ENCODE results near the gene HSPA12B. TPM values are rescaled to one million over a fixed set of nuclear protein-coding genes. Genes with fewer than 3 reads are reported as not detected.
A peak's percentile ranks its signal among the peaks of the same experiment; 100 is the strongest.

Gene HSPA12B
- total and polyA plus RNA-seq, 2 donors from 2014 or later = 8.7 to 18.9 TPM

- H3K4me1 ChIP-seq (ENCODE audit: control insufficient read depth in 2 of 3, insufficient read depth in 2 of 3, low read depth in 1 of 3, low read length in 3 of 3) = peaks cover 0 to 4% (median 3%) of the 10 kb centered on the region in 3 donors
- no peaks in the 10 kb centered on the region for H3K9me3 ChIP-seq (ENCODE audit: control insufficient read depth in 2 of 3, insufficient read depth in 1 of 3, low read length in 3 of 3)
- no peak for TF ChIP-seq CTCF (IDR thresholded peaks at IDR 0.05; ENCODE audit: borderline replicate concordance, extremely low read depth, insufficient read depth)
- H3K9ac ChIP-seq (ENCODE audit: low read length in 3 of 3) = no peak overlapping the region
- no peaks in the 10 kb centered on the region for H3K27me3 ChIP-seq (ENCODE audit: control insufficient read depth, insufficient read depth, low read length)
- no peak overlapping the region for H3K27ac ChIP-seq (ENCODE audit: low read depth in 2 of 2, low read length in 2 of 2)
- no peaks in the 10 kb centered on the region for H3K36me3 ChIP-seq (ENCODE audit: control insufficient read depth in 2 of 3, insufficient read depth in 3 of 3, low read length in 3 of 3)
- H3K4me3 ChIP-seq (ENCODE audit: low read length in 3 of 3) = no peak overlapping the region
- no peak for FAIRE-seq
- DNase-seq = no peak
- intact Hi-C loops (cut with DNase I) = no loop called here
Observed at GRCh38 chr20:3690413-3690812, 42.1 kb upstream of the HSPA12B start.

GRCh38 chr20:3691306-3691705, 41.2 kb upstream of the HSPA12B start:
- Histone ChIP-seq H3K4me3 (ENCODE audit: low read length in 3 of 3) (no peak overlapping the region), H3K4me1 (ENCODE audit: control insufficient read depth in 2 of 3, insufficient read depth in 2 of 3, low read depth in 1 of 3, low read length in 3 of 3) (peaks cover 0 to 4% (median 3%) of the 10 kb centered on the region in 3 donors), H3K9ac (ENCODE audit: low read length in 3 of 3) (no peak overlapping the region), H3K27ac (ENCODE audit: low read depth in 2 of 2, low read length in 2 of 2) (no peak overlapping the region), H3K36me3 (ENCODE audit: control insufficient read depth in 2 of 3, insufficient read depth in 3 of 3, low read length in 3 of 3) (no peaks in the 10 kb centered on the region), H3K9me3 (ENCODE audit: control insufficient read depth in 2 of 3, insufficient read depth in 1 of 3, low read length in 3 of 3) (no peaks in the 10 kb centered on the region), H3K27me3 (ENCODE audit: control insufficient read depth, insufficient read depth, low read length) (no peaks in the 10 kb centered on the region)
- no peak for TF ChIP-seq CTCF (IDR thresholded peaks at IDR 0.05; ENCODE audit: borderline replicate concordance, extremely low read depth, insufficient read depth)
- intact Hi-C loops (cut with DNase I) = no loop called here
- no peak for FAIRE-seq
- DNase-seq = peak in 1 of 5 donors; percentile 76

DNA sequence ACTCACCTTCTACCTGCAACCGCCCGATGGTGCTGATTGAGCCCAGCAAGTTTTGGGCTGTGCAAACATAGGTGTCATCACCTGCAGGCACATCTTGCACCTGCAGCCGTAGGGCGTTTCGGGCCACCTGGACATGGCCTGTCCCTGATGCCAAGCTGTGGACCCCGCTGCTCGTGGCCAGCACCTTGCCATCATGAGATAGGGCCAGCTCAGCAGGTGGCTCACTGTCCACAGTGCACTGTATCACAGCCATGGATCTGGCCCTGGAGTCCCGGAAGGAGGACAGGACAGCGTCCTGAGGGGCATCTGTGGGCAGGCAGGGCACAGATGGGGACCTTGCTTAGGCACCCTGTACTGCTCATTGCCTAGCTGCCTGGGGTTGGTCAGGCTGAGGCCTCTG, 40.6 kb upstream of the HSPA12B start:
- H3K4me1 ChIP-seq (ENCODE audit: control insufficient read depth in 2 of 3, insufficient read depth in 2 of 3, low read depth in 1 of 3, low read length in 3 of 3) = no peaks in the 10 kb centered on the region
- no peak overlapping the region for H3K4me3 ChIP-seq (ENCODE audit: low read length in 3 of 3)
- no peak for TF ChIP-seq CTCF (IDR thresholded peaks at IDR 0.05; ENCODE audit: borderline replicate concordance, extremely low read depth, insufficient read depth)
- H3K9ac ChIP-seq (ENCODE audit: low read length in 3 of 3) = no peak overlapping the region
- no peaks in the 10 kb centered on the region for H3K9me3 ChIP-seq (ENCODE audit: control insufficient read depth in 2 of 3, insufficient read depth in 1 of 3, low read length in 3 of 3)
- DNase-seq (peak in 1 of 5 donors; percentile 63), FAIRE-seq (no peak)
- H3K27me3 ChIP-seq (ENCODE audit: control insufficient read depth, insufficient read depth, low read length) = no peaks in the 10 kb centered on the region
- no peak overlapping the region for H3K27ac ChIP-seq (ENCODE audit: low read depth in 2 of 2, low read length in 2 of 2)
- H3K36me3 ChIP-seq (ENCODE audit: control insufficient read depth in 2 of 3, insufficient read depth in 3 of 3, low read length in 3 of 3) = no peaks in the 10 kb centered on the region
- intact Hi-C loops (cut with DNase I) = no loop called here

- intact Hi-C loops (cut with DNase I) = no loop called here
- Histone ChIP-seq H3K27me3 (ENCODE audit: control insufficient read depth, insufficient read depth, low read length) (no peaks in the 10 kb centered on the region), H3K9ac (ENCODE audit: low read length in 3 of 3) (no peak overlapping the region), H3K27ac (ENCODE audit: low read depth in 2 of 2, low read length in 2 of 2) (no peak overlapping the region), H3K36me3 (ENCODE audit: control insufficient read depth in 2 of 3, insufficient read depth in 3 of 3, low read length in 3 of 3) (no peaks in the 10 kb centered on the region), H3K9me3 (ENCODE audit: control insufficient read depth in 2 of 3, insufficient read depth in 1 of 3, low read length in 3 of 3) (no peaks in the 10 kb centered on the region), H3K4me3 (ENCODE audit: low read length in 3 of 3) (no peak overlapping the region), H3K4me1 (ENCODE audit: control insufficient read depth in 2 of 3, insufficient read depth in 2 of 3, low read depth in 1 of 3, low read length in 3 of 3) (no peaks in the 10 kb centered on the region)
- DNase-seq = no peak
- no peak for TF ChIP-seq CTCF (IDR thresholded peaks at IDR 0.05; ENCODE audit: borderline replicate concordance, extremely low read depth, insufficient read depth)
- FAIRE-seq = no peak
Observed at GRCh38 chr20:3692706-3693294, 39.7 kb upstream of the HSPA12B start.

Data from kidney (tissue), 14 donors.